NB4 (cell line): Measurements from ENCODE around the gene UGT1A6.

Source experiments
- DNase-seq: peaks from one replicate; pipeline ENCODE4 v3.0.0; 2010; ENCODE audit warnings: low read depth
- H3K4me3 ChIP-seq: one replicate; pipeline ENCODE4 v1.5.1; 2011; ENCODE audit warnings: mild to moderate bottlenecking, low read depth, low read length, moderate library complexity
- CTCF ChIP-seq: IDR thresholded peaks from one replicate; pipeline ENCODE4 v1.5.1; 2012; ENCODE audit warnings: low read depth, low read length
- MAX ChIP-seq: IDR thresholded peaks from 2 replicates; pipeline ENCODE4 v1.6.1; 2011; ENCODE audit warnings: low read depth, low read length
- MYC ChIP-seq: IDR thresholded peaks from 2 replicates; pipeline ENCODE4 v1.6.1; 2011; ENCODE audit warnings: low read depth, low read length
- POLR2A ChIP-seq: IDR thresholded peaks from 2 replicates; pipeline ENCODE4 v1.6.1; 2011; ENCODE audit warnings: mild to moderate bottlenecking; ENCODE audit not compliant: insufficient read length; ENCODE audit errors: extremely low read depth

Gene UGT1A6

GRCh38 chr2:233689031-233689430, 3.7 kb upstream of the UGT1A6 start:
- TF ChIP-seq MYC, result no peak
- no peak for TF ChIP-seq MAX
- TF ChIP-seq CTCF, result no peak
- TF ChIP-seq POLR2A, result no peak
- H3K4me3 ChIP-seq, result no peak overlapping the region
- no peak for DNase-seq

GRCh38 chr2:233689501-233689900, 3.2 kb upstream of the UGT1A6 start:
- no peak for TF ChIP-seq POLR2A
- TF ChIP-seq MYC, result no peak
- TF ChIP-seq CTCF, result no peak
- TF ChIP-seq MAX, result no peak
- H3K4me3 ChIP-seq, result no peak overlapping the region
- DNase-seq, result no peak

- no peak overlapping the region for H3K4me3 ChIP-seq
- TF ChIP-seq CTCF (no peak), POLR2A (no peak), MYC (no peak), MAX (no peak)
- no peak for DNase-seq
Measured at GRCh38 chr2:233690444-233690843, 2.2 kb upstream of the UGT1A6 start.

GRCh38 chr2:233691443-233692433, 952 bp upstream of the UGT1A6 start:
- TF ChIP-seq CTCF, result no peak
- no peak for TF ChIP-seq POLR2A
- no peak for TF ChIP-seq MYC
- no peak for TF ChIP-seq MAX
- no peak for DNase-seq
- no peak overlapping the region for H3K4me3 ChIP-seq

- no peak for DNase-seq
- TF ChIP-seq CTCF, result no peak
- TF ChIP-seq POLR2A, result no peak
- TF ChIP-seq MYC, result no peak
- TF ChIP-seq MAX, result no peak
- H3K4me3 ChIP-seq, result no peak overlapping the region
Measured at GRCh38 chr2:233693963-233694362, 1.3 kb downstream of the UGT1A6 start.
